ENCODE data around the gene FARP2. TPM values are rescaled to one million over a fixed set of nuclear protein-coding genes. Genes with fewer than 3 reads are reported as not detected.

The FARP2 gene
- total and polyA plus RNA-seq, 11 donors, result 7.9 to 31.8 (median 20.1) TPM

GRCh38 chr2:241506793-241507429 lies 150.8 kb downstream of the FARP2 start:
- peaks cover 13 to 53% (median 33%) of the 10 kb centered on the region in 12 donors for H3K4me1 ChIP-seq

GRCh38 chr2:241507430-241508239 lies 151.6 kb downstream of the FARP2 start:
- H3K9me3 ChIP-seq, result no peaks in the 10 kb centered on the region
- TF ChIP-seq POLR2A (IDR thresholded peaks at IDR 0.05) (peak in 1 of 2 donors; percentile 9), CTCF (IDR thresholded peaks at IDR 0.05) (peak in 3 of 12 donors; percentile 24 to 32 (median 31))
- H3K4me1 ChIP-seq, result peaks cover 13 to 53% (median 33%) of the 10 kb centered on the region in 12 donors
- peak in 2 of 4 donors; percentile 22 to 45 for ATAC-seq
- H3K36me3 ChIP-seq, result peaks cover 0 to 8% (median 0%) of the 10 kb centered on the region in 9 donors
- intact Hi-C loops (cut with DNase I), result loop anchor here in 7 of 10 donors (2.0 to 10.0 kb wide), 9 partner anchors 50 to 405 kb away; partner anchors contain the start of genes BOK (in 2 of the 7), ATG4B (in 1 of the 7), D2HGDH (in 1 of the 7) and MTERF4 (in 1 of the 7)
- DNase-seq, result peak in 3 of 5 donors; percentile 48 to 76 (median 63)
- peak overlapping the region; percentile 61 to 99 (median 90) for H3K4me3 ChIP-seq
- H3K27me3 ChIP-seq, result no peaks in the 10 kb centered on the region
- H3K27ac ChIP-seq, result peak overlapping the region; percentile 58 to 97 (median 89)
- WGBS, 4 donors, result 1% methylated on average over 17 to 67 of the region's 67 CpGs

More at GRCh38 chr2:241506793-241507429, 150.8 kb downstream of the FARP2 start:
- Histone ChIP-seq H3K9me3 (no peaks in the 10 kb centered on the region), H3K36me3 (peaks cover 0 to 8% (median 0%) of the 10 kb centered on the region in 9 donors), H3K27me3 (no peaks in the 10 kb centered on the region), H3K4me3 (peak overlapping the region; percentile 61 to 99 (median 90)), H3K27ac (peak overlapping the region; percentile 6 to 97 (median 88))
- peak in 1 of 5 donors; percentile 52 for DNase-seq
- 30 to 40% (median 35%) methylated on average over 18 to 19 of the region's 19 CpGs for WGBS, 4 donors
- ATAC-seq, result peak in 1 of 4 donors; percentile 17
- TF ChIP-seq POLR2A (IDR thresholded peaks at IDR 0.05), result no peak
- no peak for TF ChIP-seq CTCF (IDR thresholded peaks at IDR 0.05)
- intact Hi-C loops (cut with DNase I), result loop anchor here in 7 of 10 donors (5.0 to 10.0 kb wide), 6 partner anchors 50 to 228 kb away; partner anchors contain the start of genes BOK (in 2 of the 7) and D2HGDH (in 1 of the 7)

- 0 to 1% (median 1%) methylated on average over 19 to 122 of the region's 122 CpGs for WGBS, 4 donors
- no peak for TF ChIP-seq CTCF (IDR thresholded peaks at IDR 0.05)
- peak in 1 of 2 donors; percentile 81 for TF ChIP-seq POLR2A (IDR thresholded peaks at IDR 0.05)
- DNase-seq (peak; percentile 98 to 99 (median 99)), ATAC-seq (peak; percentile 97 to 99 (median 98))
- intact Hi-C loops (cut with DNase I), result loop anchor here in 7 of 10 donors (2.0 to 10.0 kb wide), 9 partner anchors 49 to 406 kb away; partner anchors contain the start of genes BOK (in 2 of the 7), ATG4B (in 1 of the 7), D2HGDH (in 1 of the 7) and MTERF4 (in 1 of the 7)
- H3K9me3 ChIP-seq, result no peaks in the 10 kb centered on the region
- H3K4me3 ChIP-seq, result peak within 1 kb of the TSS; percentile 61 to 99 (median 90)
- H3K36me3 ChIP-seq, result peaks cover 0 to 8% (median 0%) of the 10 kb centered on the region in 9 donors
- H3K27ac ChIP-seq, result peak within 1 kb of the TSS; percentile 58 to 97 (median 89)
- H3K27me3 ChIP-seq, result no peaks in the 10 kb centered on the region
- peaks cover 13 to 53% (median 33%) of the 10 kb centered on the region in 12 donors for H3K4me1 ChIP-seq
Measured at GRCh38 chr2:241508240-241509154, 152.4 kb downstream of the FARP2 start, which contains the start of gene STK25. Gene STK25, minus strand, starts transcription at chr2:241508584. Its CDS starts 549 bp downstream, at chr2:241508035.

Measured in heart left ventricle (tissue), 16 donors.